ENCODE data around the gene DSG3.

DSG3 gene

DNA sequence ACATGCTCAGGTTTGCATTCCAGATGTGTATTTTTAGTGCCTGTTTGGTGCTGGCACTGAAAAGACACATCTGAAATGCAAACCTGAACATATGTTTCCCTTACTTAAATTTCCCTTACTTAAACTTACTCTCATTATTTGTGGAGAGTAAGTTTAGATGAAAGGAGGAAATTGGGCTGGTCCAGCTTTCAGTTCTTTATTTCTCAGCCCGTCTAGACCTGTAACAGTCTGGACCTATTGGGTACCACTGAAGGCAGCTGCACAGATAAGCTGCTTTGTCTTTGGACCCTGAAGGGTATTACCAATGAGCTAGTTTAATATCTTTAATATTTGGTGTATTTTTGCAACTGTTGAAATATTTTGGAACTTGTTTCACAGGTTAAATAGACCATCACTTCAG is 17.0 kb upstream of the DSG3 start:
- no peak for DNase-seq

DNA sequence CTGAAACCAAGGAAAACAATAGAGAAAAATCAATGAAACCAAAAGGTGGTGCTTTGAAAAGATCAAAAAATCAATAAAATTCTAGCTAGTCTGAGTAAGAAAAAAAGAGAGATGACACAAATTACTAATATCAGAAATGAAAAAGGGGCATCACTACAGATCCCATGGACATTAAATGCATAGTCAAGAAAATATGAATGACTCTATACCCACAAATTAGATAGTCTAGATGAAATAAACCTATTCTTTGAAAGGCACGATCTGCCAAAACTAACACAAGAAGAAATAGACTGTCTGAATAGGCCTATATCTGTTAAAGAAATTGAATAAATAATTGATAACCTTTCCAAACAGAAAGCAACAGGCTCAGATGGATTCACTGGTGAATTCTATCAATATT is 15.2 kb upstream of the DSG3 start:
- DNase-seq = no peak

DNA sequence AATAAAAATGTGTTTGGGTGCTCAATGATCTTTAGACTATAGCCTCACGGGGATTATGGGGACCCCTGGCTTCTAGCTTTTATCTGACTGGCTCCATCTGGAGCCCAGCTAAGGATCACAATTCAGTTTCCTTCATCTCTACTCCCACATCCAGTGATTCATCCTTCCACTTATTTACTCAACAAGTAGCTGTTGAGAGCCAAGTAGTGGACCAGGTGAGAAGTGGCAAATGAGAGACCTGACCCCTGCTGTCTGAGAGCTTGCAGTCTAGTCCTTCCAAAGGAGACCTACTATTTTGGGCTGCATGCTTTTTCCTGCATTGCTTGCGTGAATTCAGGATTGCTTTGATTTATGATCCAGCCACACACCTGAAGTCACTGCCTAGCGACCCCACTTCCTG is 10.7 kb upstream of the DSG3 start:
- no peak for DNase-seq

DNA sequence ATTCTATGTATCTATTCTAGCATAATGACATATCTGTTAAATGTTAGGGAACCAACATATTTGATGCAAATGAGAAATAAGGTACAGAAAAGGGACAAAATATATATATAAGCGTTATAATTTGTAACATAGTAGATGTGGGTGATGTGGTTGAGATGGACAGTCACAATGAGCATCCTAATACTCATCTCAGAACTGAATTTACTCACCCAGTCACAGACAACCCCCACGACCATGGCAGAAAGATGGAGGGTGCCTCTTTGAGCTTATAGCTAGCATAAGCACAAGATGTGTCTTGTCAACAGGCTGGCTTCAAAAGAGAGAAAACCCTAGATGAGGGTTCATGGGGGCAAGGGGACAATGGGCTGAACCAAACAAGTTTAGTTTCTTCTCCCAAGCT is 9.1 kb upstream of the DSG3 start:
- no peak for DNase-seq

DNA sequence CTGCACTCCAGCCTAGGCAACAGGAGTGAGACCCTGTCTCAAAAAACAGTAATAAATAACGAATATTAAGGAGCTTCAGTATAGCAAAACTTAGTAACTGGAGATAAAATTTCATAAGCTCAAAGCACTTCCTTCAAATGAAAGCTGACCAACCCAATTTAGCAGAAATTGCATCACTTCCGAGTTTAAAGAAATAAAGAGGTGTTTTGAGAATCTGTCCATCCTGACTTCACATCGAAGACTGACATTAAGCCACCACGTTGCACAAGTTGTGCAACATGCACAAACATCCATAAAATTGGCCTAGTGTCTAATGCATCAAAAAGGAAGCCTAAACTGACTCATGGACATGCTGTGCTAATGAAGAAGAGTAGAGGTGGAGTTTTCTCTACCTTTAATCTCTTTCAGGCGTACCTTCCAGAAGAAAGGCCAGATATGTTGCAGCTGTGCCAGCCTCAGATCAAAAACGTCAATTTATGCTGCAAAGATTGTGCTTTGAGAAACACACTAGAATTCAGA is 7.7 kb upstream of the DSG3 start:
- no peak for DNase-seq

DNA sequence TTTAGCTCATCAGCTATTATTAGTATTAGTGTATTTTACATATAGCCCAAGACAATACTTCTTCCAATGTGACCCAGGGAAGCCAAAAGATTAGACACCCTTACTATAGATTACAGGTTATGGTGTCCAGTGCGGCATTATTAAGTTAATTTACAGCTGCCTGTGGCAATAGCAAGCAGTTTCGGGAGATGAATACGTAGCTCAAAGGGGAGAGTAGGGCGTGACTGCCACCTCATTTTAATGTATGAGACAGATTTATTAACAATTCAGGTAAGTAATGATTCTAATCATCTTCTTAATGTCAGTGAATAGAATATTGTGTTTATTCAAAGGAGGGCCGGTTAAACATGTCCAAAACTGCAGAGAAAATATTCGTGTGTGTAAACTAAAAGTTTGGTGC is 6.8 kb upstream of the DSG3 start:
- no peak for DNase-seq

DNA sequence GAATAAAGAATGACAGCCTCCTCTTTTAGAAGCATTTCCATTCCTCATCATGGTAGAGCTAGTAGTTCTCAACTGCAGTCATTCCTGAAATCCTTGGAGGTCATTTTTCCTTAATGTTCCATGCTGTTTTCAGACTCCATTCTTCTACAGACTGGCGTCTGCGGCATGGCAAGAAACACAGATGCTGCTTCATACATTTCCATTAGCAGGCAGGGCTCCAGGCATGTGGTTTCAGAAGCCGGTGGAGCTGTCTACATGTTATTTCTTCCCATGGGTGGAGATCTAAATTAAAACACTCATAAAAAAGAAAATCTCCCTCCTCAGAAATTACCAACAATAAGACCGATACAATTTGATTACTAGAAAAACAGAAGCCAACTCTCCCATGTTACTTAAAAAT is 6.0 kb upstream of the DSG3 start:
- no peak for DNase-seq

DNA sequence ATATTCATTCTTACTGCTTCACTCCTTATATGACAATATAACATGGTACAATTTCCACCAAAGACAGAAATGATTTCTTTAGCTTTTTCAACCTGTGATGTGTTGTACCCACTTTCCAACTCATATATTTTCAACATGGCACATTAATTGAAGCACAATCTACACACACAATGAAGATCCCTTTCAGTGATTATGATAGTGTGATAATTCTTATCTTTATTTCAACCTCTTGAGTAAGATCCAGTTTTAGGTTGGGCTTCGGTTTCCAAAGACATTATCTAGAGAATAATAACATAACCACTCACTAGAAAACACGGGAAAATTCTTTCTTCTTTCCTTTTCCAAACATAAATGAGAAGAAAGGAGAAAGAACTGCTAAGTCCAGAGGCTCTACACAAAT is 3.4 kb upstream of the DSG3 start:
- DNase-seq = no peak

DNA sequence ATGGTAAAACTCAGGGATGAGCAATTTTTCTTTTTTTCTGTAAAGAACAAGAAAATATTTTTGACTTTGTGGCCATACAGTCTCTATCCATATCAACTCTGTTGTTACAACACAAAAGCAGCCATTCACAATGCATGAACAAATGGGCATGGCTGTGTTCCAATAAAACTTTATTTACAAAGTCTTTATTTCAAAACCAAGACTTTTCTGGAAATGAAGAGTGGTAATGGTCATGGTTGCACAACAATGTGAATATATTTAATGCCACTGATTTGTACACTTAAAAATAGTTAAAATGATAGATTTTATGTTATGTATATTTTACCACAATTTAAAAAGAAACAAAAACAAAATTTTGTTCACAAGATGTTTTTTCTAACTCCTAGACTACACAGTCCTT is 1.6 kb upstream of the DSG3 start:
- no peak for DNase-seq

DNA sequence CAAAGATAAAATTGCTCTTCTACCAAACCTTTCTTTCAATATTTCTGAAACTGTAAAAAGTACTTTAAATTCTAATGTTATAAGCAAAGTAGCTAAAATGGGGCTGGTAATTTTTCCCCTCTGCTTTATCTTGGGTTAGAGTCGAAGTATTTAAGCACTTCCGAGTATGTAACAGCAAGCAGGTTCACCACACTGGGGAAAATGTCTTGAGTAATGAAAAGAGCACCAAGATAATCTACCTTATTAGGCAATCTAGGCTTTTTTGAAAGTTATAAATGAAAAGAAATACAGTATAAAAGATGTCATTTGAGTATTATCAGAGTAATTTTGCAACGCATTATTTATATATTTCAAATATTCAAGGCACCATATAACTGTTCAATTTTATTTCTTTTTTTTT is 687 bp upstream of the DSG3 start:
- DNase-seq = no peak

DNA sequence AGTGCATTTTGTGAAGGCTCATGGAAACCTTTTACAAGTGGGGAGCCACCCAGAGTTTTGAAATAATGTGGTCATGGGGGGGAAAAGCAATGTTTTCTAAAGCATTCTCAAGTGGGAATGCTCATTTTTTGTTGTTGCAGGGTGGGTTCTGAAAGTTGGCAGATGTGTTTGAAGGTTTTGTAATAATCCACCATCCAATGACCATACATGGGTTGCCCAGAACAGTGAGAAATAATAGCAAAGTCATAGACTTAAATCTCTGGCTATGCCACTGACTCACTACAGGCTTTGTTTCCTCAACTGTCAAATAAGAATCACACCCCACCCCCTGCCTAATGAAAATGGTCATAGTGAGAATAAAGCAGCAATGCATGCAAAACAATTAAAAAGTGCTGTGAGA is 2.9 kb downstream of the DSG3 start:
- DNase-seq = no peak

DNA sequence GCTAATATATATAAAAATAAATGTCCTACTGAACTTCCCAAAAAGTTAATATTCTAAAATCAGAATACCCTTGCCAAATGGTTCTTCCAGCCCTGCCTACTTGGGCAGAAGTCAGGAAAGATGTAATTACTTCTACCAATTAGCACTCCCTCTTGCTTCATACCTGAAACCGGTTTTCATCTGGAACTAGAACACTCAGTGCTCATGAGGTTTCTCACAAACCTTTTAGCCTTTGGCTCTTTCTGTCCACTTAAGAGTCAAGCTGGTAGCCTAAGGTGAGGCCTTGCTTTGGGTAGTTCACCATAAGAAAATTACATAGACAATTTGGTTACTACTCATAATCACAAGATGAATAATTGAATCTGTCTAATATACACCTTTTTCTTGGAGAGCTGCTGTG is 4.1 kb downstream of the DSG3 start:
- DNase-seq = no peak

DNA sequence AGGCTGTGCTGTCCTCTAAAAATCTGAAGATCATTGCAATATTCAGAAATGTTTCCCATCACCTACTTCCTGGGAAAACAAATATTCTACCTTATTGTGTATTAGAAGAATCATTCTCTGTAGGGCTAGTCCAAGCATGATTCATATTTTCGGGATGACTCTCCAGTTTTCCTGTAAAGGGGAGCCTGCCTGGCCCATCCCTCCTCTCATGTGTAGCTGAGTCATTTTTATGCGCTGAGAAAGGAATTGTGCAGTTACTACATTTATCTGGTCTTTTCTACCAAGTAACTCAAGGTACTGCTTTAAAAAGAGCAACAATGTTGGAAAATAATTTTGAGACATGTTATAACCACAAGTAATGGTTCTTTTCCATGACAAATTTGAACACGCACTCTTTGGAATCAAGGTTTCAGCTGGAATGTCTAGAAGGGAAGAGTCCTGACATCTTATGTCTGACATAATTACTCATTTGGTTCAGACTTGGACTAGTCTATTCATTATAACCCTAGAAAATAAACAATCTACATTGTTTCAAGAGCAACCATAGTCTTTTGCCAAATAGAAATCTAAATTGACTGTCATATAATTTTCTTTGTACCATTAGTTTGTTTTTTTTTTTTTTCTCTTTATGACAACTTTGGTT is 6.6 kb downstream of the DSG3 start:
- DNase-seq = no peak

DNA sequence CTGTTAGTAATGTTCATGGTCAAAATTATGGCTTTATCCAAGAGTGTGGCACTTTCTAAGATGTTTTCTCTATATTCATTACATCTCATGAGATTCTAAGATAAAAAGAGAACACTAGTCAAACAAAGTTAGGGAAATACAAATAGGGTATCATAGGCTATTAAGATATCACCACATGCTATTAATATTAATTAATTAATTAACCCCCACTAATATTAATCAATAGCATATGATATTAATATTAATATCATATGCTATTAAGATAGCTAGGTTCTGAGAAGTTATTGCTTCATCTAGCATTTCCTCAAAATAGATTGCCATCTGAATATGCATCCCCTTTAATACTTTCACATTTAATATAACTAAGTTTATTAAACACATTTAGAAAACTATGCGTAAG is 22.1 kb downstream of the DSG3 start:
- DNase-seq = no peak

DNA sequence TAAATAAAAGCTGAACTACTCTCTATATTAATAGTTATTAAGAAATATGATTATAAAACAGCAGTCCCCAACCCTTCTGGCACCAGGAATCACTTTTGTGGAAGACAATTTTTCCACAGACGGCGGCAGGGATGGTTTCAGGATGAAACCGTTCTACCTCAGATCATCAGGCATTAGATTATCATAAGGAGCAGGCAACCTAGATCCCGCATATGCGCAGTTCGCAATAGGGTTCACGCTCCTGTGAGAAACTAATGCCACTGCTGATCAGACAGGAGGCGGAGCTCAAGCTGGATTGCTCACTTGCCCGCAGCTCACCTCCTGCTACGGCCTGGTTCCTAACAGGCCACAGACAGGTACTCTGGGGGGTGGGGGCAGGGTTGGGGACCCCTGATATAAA is 31.1 kb downstream of the DSG3 start:
- DNase-seq = no peak

DNA sequence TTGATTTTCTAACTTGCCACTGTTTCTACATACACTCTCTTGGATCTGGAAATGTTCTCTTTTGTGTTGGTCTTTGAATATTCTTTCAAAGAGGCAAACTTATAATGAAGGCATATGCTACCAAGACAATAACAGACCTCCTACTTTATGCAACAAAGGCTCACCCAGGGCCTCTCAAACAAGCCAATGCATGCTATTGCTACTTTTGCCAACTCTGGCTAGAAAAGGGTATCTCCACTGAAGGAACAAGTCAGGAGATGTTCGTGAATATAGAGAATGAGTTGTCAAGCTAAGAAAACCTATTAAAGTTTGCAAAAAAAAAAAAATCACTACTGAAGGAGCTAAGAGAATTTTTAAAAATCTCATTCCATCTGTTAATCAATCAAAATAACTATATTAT is 34.5 kb downstream of the DSG3 start:
- no peak for DNase-seq

DNA sequence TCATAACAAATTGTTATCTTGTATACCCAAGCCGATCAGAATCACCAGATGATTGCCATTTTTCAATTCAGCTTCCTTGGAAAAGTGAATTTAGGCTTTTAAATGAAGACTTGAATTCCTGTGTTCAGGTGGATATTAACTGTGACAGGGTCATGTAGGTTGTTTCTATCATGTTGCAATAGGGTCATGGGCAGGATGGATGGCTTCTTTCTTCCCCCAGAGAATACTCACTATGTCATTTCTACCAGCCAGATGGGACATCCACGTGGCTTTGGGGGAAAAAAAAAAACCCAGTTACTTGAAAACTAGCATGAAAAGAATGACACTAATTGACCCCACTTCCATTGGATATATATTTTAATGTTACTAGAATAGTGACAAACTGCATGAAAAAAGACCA is 35.9 kb downstream of the DSG3 start:
- no peak for DNase-seq

DNA sequence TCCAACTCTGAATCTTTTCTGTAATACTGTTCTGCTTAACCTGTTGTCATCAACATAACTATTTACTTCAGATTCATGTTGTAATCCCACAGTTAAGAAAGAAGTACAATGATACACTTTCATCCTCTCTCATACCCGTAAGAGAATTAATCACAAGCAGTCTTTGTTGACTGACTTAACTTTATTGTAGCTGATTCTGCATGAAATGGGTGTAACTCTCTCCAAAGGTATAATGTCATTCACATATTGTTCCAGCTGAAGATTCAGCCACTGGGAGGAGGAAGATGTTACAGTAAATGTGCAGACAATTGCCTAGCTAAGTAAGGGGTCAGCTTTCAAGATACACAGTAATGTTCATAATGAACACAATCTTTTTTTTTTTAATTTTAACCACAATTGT is 36.9 kb downstream of the DSG3 start:
- no peak for DNase-seq

DNA sequence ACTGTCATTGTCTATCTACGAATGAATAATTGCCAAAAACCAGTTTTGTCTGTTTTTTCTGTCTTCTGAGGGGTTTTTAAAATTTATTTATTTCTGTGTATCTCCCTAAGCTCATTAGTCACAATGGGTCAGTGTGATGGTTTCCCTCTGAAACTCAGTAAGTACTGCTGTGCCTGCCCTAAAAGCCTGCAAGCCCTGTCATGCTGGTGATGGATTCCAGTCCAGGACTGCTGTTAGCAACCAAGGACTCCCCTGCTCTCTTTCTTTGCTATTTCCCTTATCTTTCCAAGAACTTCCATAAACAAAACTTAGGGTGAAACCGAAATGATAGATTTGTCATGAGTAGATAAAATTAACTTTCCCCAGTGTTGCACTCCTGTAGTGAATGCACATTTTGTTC is 38.6 kb downstream of the DSG3 start:
- DNase-seq = no peak

DNA sequence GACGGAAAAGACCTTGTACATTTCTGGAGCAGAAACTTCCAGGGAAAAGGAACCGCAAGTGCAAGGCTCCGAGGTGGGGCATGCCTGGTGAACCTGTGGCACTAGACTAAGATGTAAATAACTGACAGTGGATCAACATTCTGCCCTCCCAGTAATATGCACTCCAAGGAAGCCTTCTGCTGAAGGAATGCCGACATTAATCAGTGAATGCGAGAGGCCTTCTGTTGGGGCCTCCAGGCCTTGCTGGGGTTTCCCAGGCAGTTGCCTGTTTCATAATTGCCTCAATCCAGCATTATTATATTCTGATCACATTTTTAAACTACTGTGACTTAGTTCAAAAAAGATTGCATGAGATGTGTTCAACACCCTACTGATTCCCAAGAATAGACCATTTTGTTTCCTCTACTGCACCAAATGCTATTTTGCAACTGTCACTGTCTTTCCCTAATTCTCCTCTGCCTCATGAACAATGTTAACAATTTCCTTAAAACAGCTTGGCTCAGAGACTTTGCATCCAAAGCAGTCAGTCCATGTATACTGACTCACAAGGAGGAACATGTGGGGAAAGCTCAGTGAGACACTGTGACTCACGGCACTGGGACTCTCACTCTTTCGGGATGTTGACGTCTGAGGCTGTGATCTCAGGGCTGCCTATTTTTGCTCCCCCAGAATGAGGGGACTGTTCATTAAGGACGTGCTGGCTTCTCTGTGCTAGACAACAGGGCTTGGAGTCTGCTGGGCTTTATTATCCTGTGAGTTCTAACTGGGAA is 39.9 kb downstream of the DSG3 start:
- no peak for DNase-seq

DNA sequence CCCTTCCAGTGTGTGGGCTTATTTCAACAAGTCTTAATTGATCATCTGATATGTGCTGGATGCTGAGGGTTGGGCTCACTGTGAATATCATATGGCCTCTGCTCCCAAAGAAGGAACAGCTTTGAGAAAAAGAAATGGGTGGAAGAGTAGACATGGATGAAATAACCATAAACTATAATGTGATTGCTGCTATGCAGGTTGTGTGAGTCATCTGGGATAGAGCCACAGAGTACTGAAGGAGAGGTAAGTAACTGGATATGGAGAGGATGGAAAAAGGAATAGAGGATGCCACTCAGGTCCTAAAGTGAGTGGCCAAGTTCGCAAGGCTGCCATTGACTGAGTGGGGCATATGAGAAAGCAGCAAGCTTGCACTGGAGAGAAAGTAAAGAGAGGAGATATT is 41.8 kb downstream of the DSG3 start:
- no peak for DNase-seq

DNA sequence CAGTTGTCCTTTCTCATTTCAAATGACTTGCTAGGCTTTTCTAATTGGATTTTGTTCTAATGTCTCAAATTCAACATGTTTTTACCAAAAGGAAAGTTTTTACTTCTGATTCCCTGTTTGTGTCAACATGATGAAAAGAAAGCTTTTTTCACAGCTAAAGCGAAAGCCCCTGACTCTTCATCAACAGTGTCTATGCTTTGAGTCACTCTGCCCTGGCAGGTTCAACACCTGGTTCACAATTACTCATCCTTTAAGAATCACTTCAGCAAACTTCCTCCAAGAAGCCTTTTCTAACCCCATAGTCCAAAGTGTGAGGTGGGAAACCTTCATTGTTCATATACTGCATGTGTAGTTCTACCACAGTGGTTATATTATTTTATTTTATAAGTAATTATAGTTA is 42.8 kb downstream of the DSG3 start:
- no peak for DNase-seq

DNA sequence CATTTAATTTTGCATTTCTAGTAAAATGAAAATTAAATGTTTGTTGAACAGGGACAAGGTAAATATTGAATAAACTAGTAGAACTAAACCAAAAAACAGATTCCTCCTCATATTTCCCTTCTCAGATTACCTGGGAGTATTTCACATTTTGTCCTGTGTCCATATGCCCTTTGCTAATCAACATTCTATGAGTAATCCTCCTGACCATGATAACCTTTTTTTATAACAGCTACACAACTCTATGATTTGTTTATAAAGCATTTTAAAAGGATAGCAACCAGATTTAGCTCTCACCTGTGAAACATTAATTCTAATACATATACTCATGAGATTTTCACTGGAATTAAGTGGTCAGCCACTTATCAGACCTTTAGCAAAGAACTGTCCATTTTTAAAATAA is 43.3 kb downstream of the DSG3 start:
- no peak for DNase-seq

DNA sequence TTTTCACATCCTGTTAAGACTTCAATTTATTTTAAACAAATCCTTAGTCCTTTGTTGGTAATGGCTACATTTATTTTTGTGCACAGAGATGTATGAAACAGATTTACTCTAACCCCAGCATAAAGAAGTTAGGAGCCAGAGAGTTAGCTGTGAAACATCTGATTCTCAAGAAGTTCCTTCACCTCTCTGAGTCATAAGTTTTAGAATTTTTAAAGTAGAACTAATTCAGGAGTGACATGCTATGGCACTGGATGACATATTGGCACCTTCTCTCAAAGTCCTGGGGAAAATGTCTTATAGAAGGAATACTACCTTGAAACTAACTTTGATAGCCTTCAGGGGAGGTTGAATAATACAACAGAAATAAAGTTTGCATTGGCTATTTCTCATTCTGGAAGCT is 44.0 kb downstream of the DSG3 start:
- no peak for DNase-seq

DNA sequence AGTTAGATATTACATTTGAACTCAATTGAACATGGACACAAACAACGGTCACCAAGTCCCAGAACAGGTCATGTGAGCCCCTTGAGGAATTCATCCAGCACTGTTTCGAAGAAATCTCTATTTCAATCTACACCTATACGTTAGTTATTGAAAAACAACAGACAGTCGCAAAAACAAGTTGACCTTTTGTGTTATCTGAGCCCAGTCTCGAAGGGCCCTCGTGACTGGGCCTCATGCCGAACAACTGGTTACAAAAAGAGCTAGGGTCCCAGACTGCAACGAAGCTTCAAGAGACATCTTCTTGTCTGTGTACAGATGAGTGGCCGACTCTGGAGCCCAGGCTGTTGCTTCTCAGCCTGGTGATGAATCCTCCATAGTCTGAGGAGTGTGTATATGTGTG is 45.1 kb downstream of the DSG3 start:
- DNase-seq = no peak

All from T-helper 9 cell (primary cell).